ENCODE results near the gene RNF223. TPM values are rescaled to one million over a fixed set of nuclear protein-coding genes. Genes with fewer than 3 reads are reported as not detected.

RNF223 gene
- polyA plus RNA-seq (ENCODE audit: insufficient read length in 3 of 3) = under 1 TPM in 2 of 3 donors, not detected in 1; 0.29 to 0.40 TPM

DNA sequence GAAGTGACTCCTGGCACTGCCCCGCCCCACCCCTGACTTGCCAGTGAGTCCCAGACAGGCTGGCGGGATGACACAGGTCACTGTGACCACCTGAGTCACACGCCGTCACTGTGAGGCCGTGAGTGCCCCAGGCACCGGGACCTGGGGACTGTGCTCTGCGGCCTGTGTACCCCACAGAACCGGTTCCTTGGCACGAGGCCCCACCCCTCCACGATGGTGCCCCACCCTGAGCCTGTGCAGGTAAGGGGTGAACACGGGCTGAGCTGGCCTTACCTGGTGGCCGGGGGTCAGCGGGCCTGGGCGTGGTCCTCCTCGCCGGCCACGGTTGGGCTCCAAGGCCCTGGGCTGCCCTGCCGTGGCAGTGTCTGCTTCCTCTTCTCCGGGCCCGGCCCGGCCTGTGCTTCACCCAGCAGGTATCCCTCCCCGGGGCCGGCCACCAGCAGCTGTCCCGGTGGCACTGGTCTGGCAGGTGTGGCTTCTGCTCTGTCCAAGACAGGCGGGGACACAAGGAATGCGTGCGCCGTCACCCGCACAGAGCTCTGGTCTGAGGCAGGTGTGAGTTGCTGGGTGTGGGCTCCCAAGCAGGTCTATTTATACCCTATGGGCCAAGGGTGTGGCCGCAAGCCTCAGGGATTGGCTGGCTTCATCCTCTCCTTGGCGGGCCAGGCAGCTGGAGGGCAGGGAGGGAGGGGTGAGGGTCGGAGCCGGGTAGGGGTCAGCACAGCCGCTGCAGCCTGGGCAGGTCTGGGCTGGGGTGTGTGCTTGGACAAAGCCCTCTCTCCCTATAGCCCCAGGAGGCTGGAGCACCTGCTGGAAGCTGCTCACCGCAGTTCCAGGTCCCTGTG lies at the start of gene RNF223:
Gene RNF223, minus strand, starts transcription at position 564 of the 845 bp plus-strand sequence. CDS start 1,740 bp downstream, outside the sequence.
- no peak for DNase-seq (ENCODE audit: low read depth in 3 of 3, low spot score in 2 of 3)

DNA sequence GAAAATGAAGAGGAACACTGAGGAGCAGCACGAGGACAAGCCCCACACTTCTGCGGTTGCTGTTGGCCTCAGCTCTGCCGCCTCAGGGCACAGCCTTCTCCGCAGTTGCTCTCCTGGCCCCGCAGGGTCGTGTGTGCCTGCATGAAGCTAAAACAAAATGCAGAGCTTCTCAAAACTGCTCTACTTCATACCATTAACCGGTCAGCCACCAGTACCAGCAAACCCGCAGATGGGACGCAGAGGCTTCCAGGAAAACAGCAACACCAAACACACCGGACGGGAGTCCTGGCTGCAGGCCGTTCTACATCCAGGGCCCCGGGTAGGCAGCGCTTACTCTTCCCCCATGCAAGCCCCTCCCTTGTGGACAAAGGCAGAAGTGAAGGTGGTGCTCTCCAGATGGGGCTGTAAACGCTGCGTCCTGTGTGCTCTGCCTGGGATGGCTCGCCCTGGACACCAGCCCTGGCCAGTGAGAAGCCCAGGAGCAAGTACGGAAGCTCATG lies 48.9 kb upstream of the RNF223 start:
- DNase-seq (ENCODE audit: low read depth in 3 of 3, low spot score in 2 of 3) = no peak

DNA sequence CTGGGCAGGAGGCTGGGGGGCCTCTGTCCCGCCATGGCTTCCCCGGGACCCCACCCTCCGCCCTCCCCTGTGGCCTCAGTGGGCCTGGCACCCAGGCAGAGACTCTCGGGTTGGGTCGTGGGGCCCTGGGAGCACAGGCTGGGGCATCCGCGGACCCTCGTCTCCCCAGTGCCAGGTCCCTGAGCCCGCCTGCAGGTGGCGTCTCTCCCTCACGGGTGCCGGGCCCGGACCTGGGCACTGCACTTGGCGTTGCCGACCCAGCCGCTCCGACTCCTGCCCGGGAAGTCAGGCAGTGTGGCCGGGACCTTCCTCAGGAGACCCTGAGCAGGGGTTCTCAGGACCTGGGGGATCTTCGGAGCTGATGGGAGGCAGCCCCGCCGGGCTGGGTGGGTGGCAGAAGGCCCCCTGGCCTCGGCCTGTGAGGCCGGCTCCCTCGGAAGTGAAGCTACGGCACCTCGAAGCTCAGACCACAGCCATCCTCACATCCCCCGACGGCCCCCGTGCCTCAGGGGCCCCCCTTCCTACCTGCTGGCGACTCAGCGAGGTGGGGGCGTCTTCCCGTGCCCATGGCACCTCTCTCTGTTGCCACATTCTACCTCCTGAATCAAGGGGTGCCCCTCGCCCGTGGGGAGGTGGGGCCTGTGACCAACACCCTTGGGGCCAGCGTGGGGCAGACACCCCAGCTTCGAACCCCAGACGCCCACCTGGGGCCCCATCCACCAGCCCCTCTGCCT lies 48.1 kb upstream of the RNF223 start:
- DNase-seq (ENCODE audit: low read depth in 3 of 3, low spot score in 2 of 3) = peak in 1 of 3 donors; percentile 64

DNA sequence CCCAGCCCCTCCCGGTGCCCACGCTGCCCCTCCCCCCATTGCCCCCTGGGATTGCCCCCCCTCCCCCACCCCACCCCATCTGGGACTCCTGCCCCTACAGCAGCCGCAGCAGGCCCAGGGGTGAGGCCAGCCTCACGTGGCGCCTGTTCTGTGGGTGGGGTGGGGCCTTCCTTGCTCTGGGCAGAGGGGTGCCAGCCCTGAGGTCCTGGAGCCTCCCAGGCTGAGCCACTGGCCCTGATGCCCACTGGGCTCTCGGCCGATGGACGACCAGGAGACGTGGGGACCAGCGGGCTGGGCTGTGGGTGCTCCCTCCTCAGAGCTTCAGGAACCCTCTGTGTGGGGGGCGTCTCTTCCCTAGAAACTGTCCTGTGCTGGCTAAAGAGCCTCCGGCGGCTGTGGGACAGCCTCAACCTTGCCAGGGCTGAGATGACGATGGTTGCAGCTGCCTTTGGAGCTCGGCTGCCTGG lies 47.5 kb upstream of the RNF223 start:
- no peak for DNase-seq (ENCODE audit: low read depth in 3 of 3, low spot score in 2 of 3)

DNA sequence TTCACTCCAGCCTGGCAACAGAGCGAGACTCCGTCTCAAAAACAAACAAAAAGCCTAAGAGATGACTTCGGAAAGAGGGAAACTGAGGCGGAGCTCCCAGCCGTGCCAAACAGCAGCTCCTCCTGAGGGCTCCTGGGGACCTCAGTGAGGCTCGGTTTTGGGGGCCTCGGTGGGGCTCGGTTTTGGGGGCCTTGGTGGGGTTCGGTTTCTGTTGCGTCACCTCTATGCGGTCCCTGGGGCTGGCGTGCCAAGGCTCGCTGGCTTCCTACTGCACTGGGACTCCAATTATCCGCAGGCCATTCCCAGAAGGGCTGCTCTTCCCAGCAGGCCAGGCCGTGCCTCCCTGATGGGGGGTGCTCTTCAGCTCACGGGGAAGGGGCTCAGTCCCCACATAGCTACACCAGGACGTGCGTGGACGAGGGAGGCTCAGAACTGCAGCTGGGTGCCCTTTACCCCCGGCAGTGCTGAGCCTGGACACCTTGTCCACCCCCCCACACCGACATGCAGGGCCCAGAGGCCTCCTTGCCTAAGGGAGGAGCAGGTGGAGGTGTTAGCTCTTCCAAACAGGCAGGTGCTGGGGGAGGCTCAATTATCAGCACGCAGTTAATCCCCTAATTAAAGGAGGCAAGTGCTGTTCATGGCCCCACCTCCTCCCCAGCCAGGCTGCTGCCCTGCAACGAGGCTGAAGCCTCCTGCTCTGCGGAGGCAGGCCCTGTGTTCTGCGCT lies 46.9 kb upstream of the RNF223 start:
- no peak for DNase-seq (ENCODE audit: low read depth in 3 of 3, low spot score in 2 of 3)

GRCh38 chr1:1120096-1120495 lies 46.0 kb upstream of the RNF223 start:
- no peak for DNase-seq (ENCODE audit: low read depth in 3 of 3, low spot score in 2 of 3)

GRCh38 chr1:1119272-1119890 lies 45.3 kb upstream of the RNF223 start:
- no peak for DNase-seq (ENCODE audit: low read depth in 3 of 3, low spot score in 2 of 3)

GRCh38 chr1:1118876-1119220 lies 44.7 kb upstream of the RNF223 start:
- no peak for DNase-seq (ENCODE audit: low read depth in 3 of 3, low spot score in 2 of 3)

DNA sequence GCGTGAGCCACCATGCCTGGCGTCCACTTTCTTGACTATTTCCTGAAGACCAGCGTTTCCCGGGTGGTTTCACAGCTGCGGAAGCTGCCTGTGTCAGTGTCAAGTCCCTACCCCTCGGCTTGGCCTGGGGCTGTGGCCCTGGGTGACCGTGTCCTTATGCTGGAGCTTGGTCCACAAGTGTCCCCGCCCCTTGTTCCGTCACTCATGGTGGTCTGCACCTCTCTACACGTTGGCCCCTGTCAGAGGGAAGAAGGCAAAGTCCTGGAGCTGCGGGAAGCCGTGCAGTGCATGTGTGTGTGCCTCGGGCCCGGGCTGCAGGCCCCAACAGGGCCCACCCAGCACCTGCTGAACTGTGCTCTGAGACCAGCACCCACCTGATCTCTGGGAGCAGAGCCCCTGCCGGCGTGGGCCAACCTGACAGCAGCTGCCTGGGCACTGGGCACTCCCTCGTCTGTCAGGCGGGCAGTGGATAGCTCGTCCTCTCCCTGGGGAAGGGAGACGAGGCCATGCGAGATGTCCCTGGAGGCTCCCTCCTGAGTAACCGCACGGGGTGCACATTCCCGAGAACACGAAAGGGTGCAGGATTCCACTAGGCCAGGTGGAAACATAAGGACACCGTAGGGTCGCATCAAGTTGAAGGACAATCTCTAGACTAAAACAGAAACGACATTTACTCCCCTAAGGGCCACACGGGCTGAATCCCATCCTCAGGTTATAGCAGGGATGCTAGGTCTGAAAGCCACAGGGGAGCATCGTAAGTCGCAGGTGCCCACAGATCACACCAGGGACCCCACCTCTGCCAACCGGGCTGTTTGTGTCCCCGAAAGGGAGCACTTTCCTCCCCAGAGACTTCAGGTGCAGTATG lies 44.1 kb upstream of the RNF223 start:
- no peak for DNase-seq (ENCODE audit: low read depth in 3 of 3, low spot score in 2 of 3)

- DNase-seq (ENCODE audit: low read depth in 3 of 3, low spot score in 2 of 3) = no peak
Observed at GRCh38 chr1:1117469-1117831, 43.3 kb upstream of the RNF223 start.

GRCh38 chr1:1116701-1117468 lies 42.8 kb upstream of the RNF223 start:
- no peak for DNase-seq (ENCODE audit: low read depth in 3 of 3, low spot score in 2 of 3)

DNA sequence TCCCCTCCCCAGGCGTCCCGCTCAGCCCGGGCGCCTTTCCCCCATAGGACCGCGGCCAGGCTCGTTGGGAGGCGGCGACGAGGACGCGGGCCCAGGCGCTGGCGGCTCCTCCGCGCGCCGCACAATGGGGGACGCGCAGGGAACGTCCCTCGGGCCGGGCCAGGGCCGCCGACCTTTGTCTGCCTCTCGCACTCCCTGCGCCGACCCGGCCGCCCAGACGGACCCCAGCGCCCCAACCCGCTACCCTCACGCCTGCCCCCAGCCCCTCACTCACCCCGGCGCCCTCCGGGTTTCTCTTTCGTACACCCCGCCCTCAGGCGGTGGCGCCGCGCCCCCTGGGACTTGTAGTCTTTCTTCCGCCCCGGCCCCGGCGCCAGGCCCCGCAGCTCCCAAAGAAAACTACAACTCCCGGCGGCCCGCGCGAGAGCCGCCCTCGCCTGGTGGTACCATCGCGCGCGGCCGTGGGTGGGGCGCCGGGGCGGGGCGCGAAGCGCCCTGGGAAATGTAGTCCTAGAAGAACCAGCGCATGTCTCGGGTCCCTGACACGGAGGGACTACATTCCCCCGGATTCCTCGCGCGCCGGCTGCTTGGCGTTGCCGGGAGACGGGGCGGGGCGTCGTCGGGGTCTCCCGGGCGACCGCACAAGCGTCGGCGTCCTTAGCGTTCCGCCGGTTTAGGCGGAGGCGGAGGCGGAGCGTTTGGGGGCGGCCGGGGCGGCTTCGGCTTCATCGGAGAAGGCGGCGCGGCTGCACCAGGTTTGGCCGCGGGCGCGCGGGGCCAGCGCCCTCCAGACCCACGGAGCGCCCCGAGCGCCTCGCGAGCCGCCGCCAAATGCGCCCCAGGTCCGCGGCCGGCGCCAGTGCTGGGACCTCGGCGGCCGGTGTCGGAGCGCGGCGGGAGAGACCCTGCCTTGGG lies 41.9 kb upstream of the RNF223 start, which contains the start of gene C1orf159:
Gene C1orf159, minus strand, starts transcription at position 304 of the 915 bp plus-strand sequence. CDS start 24,546 bp downstream, outside the sequence.
- DNase-seq (ENCODE audit: low read depth in 3 of 3, low spot score in 2 of 3) = peak; percentile 87 to 96 (median 95)

DNA sequence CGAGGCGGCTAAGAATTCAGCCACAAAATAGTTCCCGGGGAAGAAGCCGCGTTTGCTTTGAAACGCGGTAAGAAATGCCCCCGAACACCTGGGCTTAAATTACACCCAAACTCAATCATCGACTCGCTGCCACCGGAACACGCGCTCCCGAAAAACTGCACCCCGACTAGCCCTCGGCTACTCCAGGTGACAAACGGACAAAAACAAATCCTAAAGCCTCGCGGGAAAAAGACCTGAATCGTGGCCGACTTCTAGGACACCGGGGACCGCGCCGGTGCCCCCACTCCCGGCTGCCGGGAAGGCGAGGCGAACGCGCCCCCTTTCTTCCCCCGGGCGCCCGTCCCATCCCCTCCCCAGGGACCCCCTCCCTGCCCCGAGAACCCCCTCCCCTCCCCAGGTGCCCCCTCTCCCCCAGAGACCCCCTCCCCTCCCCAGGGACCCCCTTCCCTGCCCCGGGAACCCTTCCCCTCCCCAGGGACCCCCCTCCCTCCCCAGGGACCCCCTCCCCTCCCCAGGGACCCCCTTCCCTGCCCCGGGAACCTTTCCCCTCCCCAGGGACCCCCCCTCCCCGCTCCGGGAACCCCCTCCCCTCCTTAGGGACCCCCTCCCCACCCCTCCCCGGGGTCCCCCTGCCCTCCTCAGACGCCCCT lies 41.2 kb upstream of the RNF223 start:
- DNase-seq (ENCODE audit: low read depth in 3 of 3, low spot score in 2 of 3) = no peak

DNA sequence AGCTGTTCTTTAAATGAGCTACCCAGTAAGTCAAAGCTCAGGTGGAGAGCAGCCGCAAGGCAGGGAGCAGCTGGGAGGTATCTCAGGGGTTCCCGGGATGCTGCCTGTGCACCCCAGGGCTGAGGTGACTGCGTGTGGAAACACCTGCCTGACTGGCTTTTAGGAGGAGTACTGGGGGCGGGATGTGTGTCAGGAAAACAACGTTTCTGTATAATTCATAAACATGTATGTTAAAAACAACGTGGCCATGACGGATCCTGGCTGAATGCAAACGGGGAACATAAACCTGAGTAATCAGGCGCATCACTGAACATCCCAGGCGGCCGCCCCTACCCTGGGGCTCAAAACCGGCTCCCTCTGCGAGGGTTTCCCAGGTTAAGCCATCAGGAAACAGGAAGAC lies 40.3 kb upstream of the RNF223 start:
- DNase-seq (ENCODE audit: low read depth in 3 of 3, low spot score in 2 of 3) = no peak

GRCh38 chr1:1112237-1112985 lies 38.3 kb upstream of the RNF223 start:
- no peak for DNase-seq (ENCODE audit: low read depth in 3 of 3, low spot score in 2 of 3)

DNA sequence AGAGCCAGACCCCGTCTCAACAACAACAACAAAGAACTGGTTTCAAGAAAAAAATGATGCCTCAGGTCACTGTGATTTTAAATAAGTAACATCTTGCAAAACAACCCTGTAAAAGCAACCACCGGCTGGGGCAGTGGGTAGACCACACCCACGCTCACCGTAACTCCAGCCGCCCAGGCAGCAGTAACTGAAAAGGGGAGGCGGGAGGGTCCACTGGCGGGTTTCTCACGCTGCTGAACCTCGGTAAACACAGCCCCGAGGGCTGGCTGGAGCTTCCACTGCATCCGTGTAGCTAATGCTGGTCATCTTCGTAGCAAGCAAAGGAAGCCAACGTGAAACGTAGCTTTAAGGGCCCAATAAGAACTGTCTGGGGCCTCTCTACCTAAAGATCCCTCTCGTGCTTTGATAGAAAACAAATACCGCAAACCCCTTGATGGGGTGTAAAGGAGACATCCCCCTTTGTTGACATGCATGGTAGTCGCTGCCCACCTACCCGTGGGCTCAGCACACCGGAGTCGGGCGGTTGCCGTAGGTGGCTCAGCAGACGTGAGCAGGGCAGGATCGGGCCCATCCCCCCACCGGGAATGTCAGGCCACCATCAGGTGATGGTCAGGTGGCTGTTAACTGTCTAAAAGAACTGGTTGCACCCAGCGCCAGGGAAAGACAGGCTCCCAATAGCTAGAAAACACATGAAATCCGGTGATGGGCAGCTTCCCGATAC lies 37.6 kb upstream of the RNF223 start:
- DNase-seq (ENCODE audit: low read depth in 3 of 3, low spot score in 2 of 3) = no peak

All from right renal cortex interstitium (tissue), 3 donors.